CD4-positive, alpha-beta T cell treated with Interleukin-12 subunit alpha and Interleukin-12 subunit beta, for 1 hour (primary cell): ENCODE data around the gene UGT2A1.
"Not testable (repeated sequence)": the region's sequence is repeated elsewhere in the genome, so short reads cannot be mapped to it uniquely, and the experiment has no call there.

Experiments used
- DNase-seq: peaks from one replicate; pipeline ENCODE4 v3.0.0-alpha.2; 2020

Gene UGT2A1

GRCh38 chr4:69653147-69653546 lies at the start of gene UGT2A1:
UGT2A1 (minus strand) TSS chr4:69653247; CDS start chr4:69647644, 5,603 bp downstream.
- DNase-seq = no peak

DNA sequence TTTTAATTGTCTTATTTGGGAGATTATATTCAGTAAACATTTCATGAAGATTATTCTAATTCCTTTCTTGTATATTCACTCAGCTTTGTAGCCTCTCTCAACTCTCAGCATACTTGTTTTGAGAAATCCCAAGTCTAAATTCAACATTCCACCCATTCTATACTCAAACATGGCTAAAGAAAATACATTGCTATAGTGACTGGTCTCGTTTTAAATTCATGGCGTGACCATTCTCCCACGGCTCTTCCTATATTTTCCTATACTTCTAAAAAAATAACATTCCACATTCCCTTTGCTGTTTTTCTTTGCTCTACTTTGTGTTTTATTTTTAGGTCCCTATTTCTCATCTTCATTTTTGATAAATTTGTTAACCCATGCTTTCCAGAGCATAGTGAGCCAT lies 49.2 kb upstream of the UGT2A1 start:
- DNase-seq = no peak

- no peak for DNase-seq
Observed at GRCh38 chr4:69701696-69702095, 48.6 kb upstream of the UGT2A1 start.

GRCh38 chr4:69697536-69698242 lies 44.6 kb upstream of the UGT2A1 start:
- no peak for DNase-seq

DNA sequence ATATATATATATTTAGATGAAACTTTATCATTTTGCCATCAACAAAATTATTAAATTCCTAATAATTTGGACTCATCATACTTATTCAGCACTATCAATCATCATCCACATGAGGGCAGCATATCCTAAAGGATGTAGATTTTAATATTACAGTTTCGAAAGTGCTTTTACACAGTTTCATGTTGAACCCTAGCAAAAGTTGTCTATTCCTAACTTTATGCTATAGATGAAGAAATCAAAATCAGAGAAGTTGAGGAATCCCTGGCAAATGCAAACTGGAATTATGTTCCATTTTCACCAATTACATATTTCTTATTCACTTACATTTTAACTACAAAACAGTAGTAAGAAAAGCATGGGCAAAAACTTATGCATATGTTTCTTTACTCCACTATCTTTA lies 36.6 kb upstream of the UGT2A1 start:
- peak; percentile 39 for DNase-seq

GRCh38 chr4:69684804-69685203 lies 31.8 kb upstream of the UGT2A1 start:
- DNase-seq = no peak

GRCh38 chr4:69668680-69669079 lies 15.6 kb upstream of the UGT2A1 start:
- DNase-seq = no peak

DNA sequence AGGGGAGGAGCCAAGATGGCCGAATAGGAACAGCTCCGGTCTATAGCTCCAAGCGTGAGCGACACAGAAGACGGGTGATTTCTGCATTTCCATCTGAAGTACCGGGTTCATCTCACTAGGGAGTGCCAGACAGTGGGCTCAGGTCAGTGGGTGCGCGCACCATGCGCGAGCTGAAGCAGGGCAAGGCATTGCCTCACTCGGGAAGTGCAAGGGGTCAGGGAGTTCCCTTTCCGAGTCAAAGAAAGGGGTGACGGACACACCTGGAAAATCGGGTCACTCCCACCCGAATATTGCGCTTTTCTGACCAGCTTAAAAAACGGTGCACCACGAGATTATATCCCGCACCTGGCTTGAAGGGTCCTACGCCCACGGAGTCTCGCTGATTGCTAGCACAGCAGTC lies 11.0 kb upstream of the UGT2A1 start:
- DNase-seq = not testable (repeated sequence)

GRCh38 chr4:69661130-69661803 lies 8.2 kb upstream of the UGT2A1 start:
- peak; percentile 20 for DNase-seq

GRCh38 chr4:69658133-69658532 lies 5.1 kb upstream of the UGT2A1 start:
- no peak for DNase-seq

DNA sequence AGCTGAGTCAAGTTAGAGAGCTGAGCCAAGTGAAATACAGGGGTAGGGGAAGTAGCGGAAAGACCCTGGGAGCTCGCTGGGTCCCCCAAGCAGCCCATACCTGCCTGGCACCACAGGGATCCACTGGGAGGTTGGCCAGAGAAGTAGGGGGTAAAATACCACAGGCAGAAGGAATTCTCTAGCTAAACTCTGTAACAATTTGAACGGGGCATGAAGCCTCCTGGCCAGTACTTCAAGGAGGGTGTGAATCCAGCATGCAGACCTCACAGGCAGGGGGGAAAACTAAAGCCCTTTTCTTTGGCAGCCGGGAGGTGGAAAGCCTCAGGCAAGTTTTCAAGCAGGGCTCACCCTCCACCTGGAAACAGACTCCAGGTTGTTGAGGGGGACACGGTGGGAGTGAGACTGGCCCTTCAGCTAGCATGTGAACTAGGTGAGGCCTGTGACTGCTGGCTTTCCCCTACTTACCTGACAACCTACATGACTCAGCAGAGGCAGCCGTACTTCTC lies 3.7 kb upstream of the UGT2A1 start:
- no peak for DNase-seq

- DNase-seq = no peak
Observed at GRCh38 chr4:69650872-69651271, 2.2 kb downstream of the UGT2A1 start.

DNA sequence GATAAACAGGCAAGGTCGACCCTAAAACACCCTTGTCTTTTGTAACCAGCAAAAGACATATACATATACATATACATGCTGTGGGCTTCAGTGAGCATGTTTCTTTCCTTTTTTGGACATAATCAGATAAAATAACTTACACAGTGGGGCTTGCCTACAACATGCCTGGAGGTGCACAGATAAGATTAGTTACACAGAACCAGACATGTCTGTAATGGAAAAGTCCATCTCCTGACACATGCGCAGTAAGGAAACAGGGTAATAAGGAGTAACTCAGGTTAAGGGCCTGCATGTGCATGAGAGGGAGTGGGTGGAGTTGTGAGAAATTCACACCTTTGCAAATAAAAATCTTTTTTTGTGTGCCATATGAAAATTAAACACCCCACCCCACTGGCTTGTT lies 3.4 kb downstream of the UGT2A1 start:
- DNase-seq = no peak

DNA sequence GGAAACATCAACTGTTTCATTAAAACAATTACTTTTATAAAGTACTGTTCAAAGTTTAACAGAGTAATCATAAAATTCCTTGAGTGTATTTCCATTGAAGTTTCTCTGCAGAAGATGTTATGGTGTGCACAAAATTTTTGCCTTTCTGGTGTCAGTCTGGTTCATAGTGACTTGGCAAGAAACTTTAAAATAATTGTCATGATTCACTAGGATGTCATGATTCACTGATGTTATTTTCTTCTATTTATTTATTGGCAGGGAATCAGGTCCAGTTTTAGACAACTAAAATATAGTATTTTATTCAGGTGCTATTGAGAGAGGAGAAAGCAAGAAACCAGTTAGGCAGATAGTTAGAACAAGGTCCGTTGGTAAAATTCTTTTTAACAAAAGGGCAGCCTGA lies 3.8 kb downstream of the UGT2A1 start:
- no peak for DNase-seq

GRCh38 chr4:69642961-69643360 lies 10.1 kb downstream of the UGT2A1 start:
- DNase-seq = no peak

DNA sequence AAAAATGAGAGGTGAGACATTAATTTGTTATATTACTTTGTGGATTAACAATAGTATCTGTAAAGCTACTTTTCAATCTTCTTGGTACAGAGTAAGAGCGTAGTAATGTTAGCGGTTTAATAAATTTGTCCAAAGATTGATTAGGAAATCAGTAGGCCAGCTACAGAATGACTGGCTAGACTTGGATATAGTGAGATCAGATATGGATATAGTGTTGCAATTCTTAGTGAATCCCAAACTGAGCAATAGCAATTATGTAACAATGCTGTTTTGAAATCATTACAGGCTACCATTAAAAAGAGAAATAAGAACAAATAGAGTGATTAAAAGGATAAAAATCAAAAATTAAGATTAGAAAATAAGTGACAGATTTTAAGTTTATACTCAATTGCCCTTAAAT lies 12.8 kb downstream of the UGT2A1 start:
- DNase-seq = no peak

DNA sequence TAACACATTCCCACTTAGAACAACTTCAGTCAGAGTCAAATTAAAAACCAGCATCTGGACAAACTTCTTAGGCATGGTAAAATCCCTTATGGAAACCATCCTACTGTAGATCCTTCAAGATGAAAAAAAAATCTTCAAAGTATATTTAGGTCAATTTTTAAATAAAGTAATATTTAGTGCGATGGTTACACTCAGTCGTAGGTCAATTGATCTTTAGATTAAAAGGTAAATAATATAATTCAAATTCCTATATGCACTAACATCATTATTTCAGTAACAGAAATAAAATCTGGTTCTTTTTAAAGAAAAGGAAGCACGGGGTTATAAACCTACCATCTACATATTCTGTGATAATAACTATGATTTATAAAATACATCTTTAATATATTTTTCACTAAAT lies 13.5 kb downstream of the UGT2A1 start, which contains the start of gene UGT2A2:
Gene UGT2A2, minus strand, starts transcription at position 101 of the 400 bp plus-strand sequence. Its CDS starts 2 bp downstream, at position 99.
- no peak for DNase-seq

DNA sequence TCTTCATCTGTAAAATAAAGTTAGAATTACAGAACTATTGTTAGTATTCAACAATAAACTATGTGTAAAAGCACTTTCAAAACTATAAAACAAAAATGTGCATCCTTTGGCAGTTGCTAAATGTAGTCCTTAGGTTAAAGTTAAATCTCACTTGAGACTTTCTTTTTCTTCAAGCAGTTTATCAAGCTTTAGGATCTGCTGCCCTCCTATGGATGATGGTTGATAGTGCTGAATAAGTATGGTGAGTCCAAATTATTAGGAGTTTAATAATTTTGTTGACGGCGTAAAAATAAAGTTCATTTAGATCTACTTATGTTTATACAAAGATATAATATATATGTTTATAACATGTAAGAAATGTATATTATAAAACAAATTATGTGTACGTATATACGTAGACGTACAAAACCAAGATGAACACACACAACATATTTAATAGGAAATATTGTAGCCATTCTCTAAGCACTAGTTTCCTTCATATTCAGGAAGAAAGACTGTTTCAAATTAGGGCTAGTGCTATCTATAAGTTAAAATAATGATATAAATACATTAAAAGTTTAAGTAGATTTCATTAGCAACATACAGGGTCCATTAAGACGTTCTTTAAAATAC lies 35.9 kb downstream of the UGT2A1 start:
- no peak for DNase-seq

- no peak for DNase-seq
Observed at GRCh38 chr4:69610484-69610883, 42.6 kb downstream of the UGT2A1 start.

GRCh38 chr4:69601065-69601464 lies 52.0 kb downstream of the UGT2A1 start:
- no peak for DNase-seq

GRCh38 chr4:69600013-69600412 lies 53.0 kb downstream of the UGT2A1 start:
- DNase-seq = no peak

- no peak for DNase-seq
Observed at GRCh38 chr4:69594382-69594781, 58.7 kb downstream of the UGT2A1 start.

GRCh38 chr4:69591364-69591763 lies 61.7 kb downstream of the UGT2A1 start:
- DNase-seq = no peak

DNA sequence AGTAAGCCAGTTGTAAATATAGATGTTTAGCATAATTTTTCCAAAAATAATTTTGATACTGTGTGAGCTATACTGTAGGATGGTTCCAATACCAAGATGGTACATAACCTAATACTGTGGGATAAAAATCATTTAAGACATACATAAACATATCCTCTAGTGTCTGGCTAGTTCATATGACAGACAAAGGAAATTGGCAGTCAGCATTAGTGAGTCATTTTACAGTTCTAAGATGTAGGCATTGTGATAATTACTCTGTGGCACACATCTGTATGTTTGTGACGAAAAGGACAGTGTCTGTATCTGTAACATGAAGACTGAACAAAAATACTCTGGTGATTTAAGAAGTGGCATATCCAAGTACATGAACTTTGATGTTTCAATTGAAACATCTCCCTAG lies 63.2 kb downstream of the UGT2A1 start:
- DNase-seq = no peak
